ENCODE measurements around the gene MRPS18B.

The MRPS18B gene

GRCh38 chr6:30617565-30618269, at the start of gene MRPS18B:
TSS of gene MRPS18B (plus strand) at chr6:30617840. CDS start at chr6:30617866, 26 bp downstream.
- peak; percentile 99 for DNase-seq

GRCh38 chr6:30568245-30568644, 49.4 kb upstream of the MRPS18B start:
- DNase-seq, result peak; percentile 53

- DNase-seq, result no peak
Measured at GRCh38 chr6:30570263-30570662, 47.4 kb upstream of the MRPS18B start.

- no peak for DNase-seq
Measured at GRCh38 chr6:30570740-30571074, 46.9 kb upstream of the MRPS18B start.

- DNase-seq, result peak; percentile 99
Measured at GRCh38 chr6:30571075-30571761, 46.4 kb upstream of the MRPS18B start, which contains the start of gene ABCF1. TSS of gene ABCF1 (plus strand) at chr6:30571442. CDS start at chr6:30571488, 46 bp downstream.

GRCh38 chr6:30571762-30572082, 45.9 kb upstream of the MRPS18B start:
- DNase-seq, result no peak

GRCh38 chr6:30572148-30572547, 45.5 kb upstream of the MRPS18B start:
- DNase-seq, result no peak

- DNase-seq, result no peak
Measured at GRCh38 chr6:30573113-30573512, 44.5 kb upstream of the MRPS18B start.

- no peak for DNase-seq
Measured at GRCh38 chr6:30578051-30578450, 39.6 kb upstream of the MRPS18B start.

GRCh38 chr6:30583921-30584320, 33.7 kb upstream of the MRPS18B start:
- no peak for DNase-seq

- no peak for DNase-seq
Measured at GRCh38 chr6:30589754-30590358, 27.8 kb upstream of the MRPS18B start.

GRCh38 chr6:30590509-30590908, 27.1 kb upstream of the MRPS18B start:
- no peak for DNase-seq

- no peak for DNase-seq
Measured at GRCh38 chr6:30591008-30591407, 26.6 kb upstream of the MRPS18B start.

GRCh38 chr6:30592287-30592686, 25.4 kb upstream of the MRPS18B start:
- DNase-seq, result no peak

GRCh38 chr6:30597315-30598144, 20.1 kb upstream of the MRPS18B start:
- peak; percentile 87 for DNase-seq

- no peak for DNase-seq
Measured at GRCh38 chr6:30598912-30599624, 18.6 kb upstream of the MRPS18B start.

- DNase-seq, result no peak
Measured at GRCh38 chr6:30599625-30600324, 17.9 kb upstream of the MRPS18B start.

GRCh38 chr6:30600451-30600961, 17.1 kb upstream of the MRPS18B start:
- DNase-seq, result no peak

- DNase-seq, result peak; percentile 41
Measured at GRCh38 chr6:30601436-30601814, 16.2 kb upstream of the MRPS18B start.

- no peak for DNase-seq
Measured at GRCh38 chr6:30601815-30602641, 15.6 kb upstream of the MRPS18B start.

- DNase-seq, result no peak
Measured at GRCh38 chr6:30603961-30604360, 13.7 kb upstream of the MRPS18B start.
